Left ventricle myocardium inferior (tissue), 1 donor: ENCODE results near the gene WDFY4. TPM values are rescaled to one million over a fixed set of nuclear protein-coding genes. Genes with fewer than 3 reads are reported as not detected.

ENCODE experiments used
- DNase-seq: peaks from one replicate; pipeline ENCODE4 v3.0.0-alpha.2; 2020
- H3K27ac ChIP-seq: fragments of 200-600 bp; replicated peaks from 2 replicates; pipeline ENCODE4 v1.8.0; 2021
- H3K27me3 ChIP-seq: fragments of 200-600 bp; 2 replicates; pipeline ENCODE4 v1.8.0; 2021; ENCODE audit warnings: low read depth
- H3K36me3 ChIP-seq: fragments of 200-600 bp; 2 replicates; pipeline ENCODE4 v1.8.0; 2021
- H3K4me1 ChIP-seq: fragments of 200-600 bp; 2 replicates; pipeline ENCODE4 v1.8.0; 2021
- H3K4me3 ChIP-seq: fragments of 200-600 bp; 2 replicates; pipeline ENCODE4 v1.8.0; 2021; ENCODE audit warnings: mild to moderate bottlenecking, moderate library complexity
- H3K9me3 ChIP-seq: fragments of 200-600 bp; replicated peaks from 2 replicates; pipeline ENCODE4 v1.8.0; 2021
- CTCF ChIP-seq: fragments of 200-600 bp; IDR thresholded peaks from 2 replicates; pipeline ENCODE4 v1.8.0; 2021; ENCODE audit warnings: antibody characterized with exemption, mild to moderate bottlenecking, borderline replicate concordance
- intact Hi-C: fragments of 100-400 bp; cut with micrococcal nuclease; formaldehyde crosslinking; loops from one replicate; pipeline ENCODE4 v1.11.0; 2022
- total RNA-seq: library from RNA; stranded (reverse); fragmentation: NEBNext Ultra II Directional; extraction: Animal tissue kit (Norgen Biotek cat#: 25700); gene quantifications from one replicate; pipeline ENCODE4 v1.2.1, GENCODE V29; 2021
- donor health status: DM: no; HTN: yes; CAD: no; lungs with severe emphysema.

WDFY4 gene
- total RNA-seq, 1 donor from 2014 or later: 1.5 TPM

- DNase-seq: no peak
- Histone ChIP-seq H3K4me1 (no peaks in the 10 kb centered on the region), H3K36me3 (no peaks in the 10 kb centered on the region), H3K27ac (no peak overlapping the region), H3K9me3 (no peaks in the 10 kb centered on the region), H3K27me3 (no peaks in the 10 kb centered on the region), H3K4me3 (no peak overlapping the region)
- intact Hi-C loops: no loop called here
- no peak for TF ChIP-seq CTCF
Measured at GRCh38 chr10:48736596-48736995, 51.9 kb downstream of the WDFY4 start.

- no peaks in the 10 kb centered on the region for H3K9me3 ChIP-seq
- no peak for TF ChIP-seq CTCF
- DNase-seq: no peak
- no peak overlapping the region for H3K27ac ChIP-seq
- H3K4me3 ChIP-seq: no peak overlapping the region
- H3K4me1 ChIP-seq: no peaks in the 10 kb centered on the region
- H3K36me3 ChIP-seq: no peaks in the 10 kb centered on the region
- intact Hi-C loops: no loop called here
- H3K27me3 ChIP-seq: no peaks in the 10 kb centered on the region
Measured at GRCh38 chr10:48737886-48738285, 53.2 kb downstream of the WDFY4 start.

GRCh38 chr10:48739170-48739569 lies 54.5 kb downstream of the WDFY4 start:
- intact Hi-C loops: no loop called here
- Histone ChIP-seq H3K36me3 (no peaks in the 10 kb centered on the region), H3K4me3 (no peak overlapping the region), H3K27ac (no peak overlapping the region), H3K27me3 (no peaks in the 10 kb centered on the region), H3K9me3 (no peaks in the 10 kb centered on the region), H3K4me1 (no peaks in the 10 kb centered on the region)
- TF ChIP-seq CTCF: no peak
- no peak for DNase-seq

- no peaks in the 10 kb centered on the region for H3K36me3 ChIP-seq
- no peaks in the 10 kb centered on the region for H3K27me3 ChIP-seq
- no peak for DNase-seq
- no peak overlapping the region for H3K4me3 ChIP-seq
- no peak for TF ChIP-seq CTCF
- H3K27ac ChIP-seq: no peak overlapping the region
- H3K9me3 ChIP-seq: no peaks in the 10 kb centered on the region
- intact Hi-C loops: no loop called here
- no peaks in the 10 kb centered on the region for H3K4me1 ChIP-seq
Measured at GRCh38 chr10:48740015-48740707, 55.5 kb downstream of the WDFY4 start.

- no peak overlapping the region for H3K4me3 ChIP-seq
- H3K4me1 ChIP-seq: no peaks in the 10 kb centered on the region
- H3K27me3 ChIP-seq: no peaks in the 10 kb centered on the region
- no peaks in the 10 kb centered on the region for H3K9me3 ChIP-seq
- intact Hi-C loops: no loop called here
- TF ChIP-seq CTCF: no peak
- DNase-seq: no peak
- H3K27ac ChIP-seq: no peak overlapping the region
- no peaks in the 10 kb centered on the region for H3K36me3 ChIP-seq
Measured at GRCh38 chr10:48740988-48741387, 56.3 kb downstream of the WDFY4 start.
